GM13977 (cell line): ENCODE results near the gene FAM200B.
A peak's percentile ranks its signal among the peaks of the same experiment; 100 is the strongest.

Experiments used
- DNase-seq: peaks from one replicate; pipeline ENCODE4 v3.0.0; 2012; ENCODE audit warnings: low spot score
- CTCF ChIP-seq: IDR thresholded peaks from 2 replicates; pipeline ENCODE4 v1.5.1; 2012; ENCODE audit warnings: mild to moderate bottlenecking, control low read depth; ENCODE audit not compliant: insufficient read depth; ENCODE audit errors: extremely low read depth, missing control alignments
- in situ Hi-C: fragments of 300-500 bp; cut with MboI; formaldehyde crosslinking; loops from one replicate; pipeline ENCODE4 v1.12.0; 2022; ENCODE audit warnings: low sequenced_read_pairs, low pct_unique_long_range_greater_than_20kb, mixed read lengths, inconsistent platforms; ENCODE audit not compliant: unreplicated experiment

FAM200B gene

GRCh38 chr4:15674926-15675325 lies 6.7 kb upstream of the FAM200B start:
- no peak for DNase-seq
- in situ Hi-C loops, result loop anchor here (25.0 kb wide), 1 partner anchor 663 kb away; the partner anchor contains the start of gene CPEB2
- no peak for TF ChIP-seq CTCF

- DNase-seq, result no peak
- in situ Hi-C loops, result no loop called here
- TF ChIP-seq CTCF, result peak; percentile 2
Observed at GRCh38 chr4:15675356-15675755, 6.3 kb upstream of the FAM200B start.

- TF ChIP-seq CTCF, result no peak
- in situ Hi-C loops, result no loop called here
- no peak for DNase-seq
Observed at GRCh38 chr4:15676039-15676438, 5.6 kb upstream of the FAM200B start.

GRCh38 chr4:15676899-15677298 lies 4.7 kb upstream of the FAM200B start:
- no peak for TF ChIP-seq CTCF
- no peak for DNase-seq
- in situ Hi-C loops, result no loop called here

- in situ Hi-C loops, result no loop called here
- TF ChIP-seq CTCF, result no peak
- no peak for DNase-seq
Observed at GRCh38 chr4:15677507-15677988, 4.1 kb upstream of the FAM200B start.

GRCh38 chr4:15681067-15681371 lies 608 bp upstream of the FAM200B start:
- in situ Hi-C loops, result no loop called here
- DNase-seq, result no peak
- no peak for TF ChIP-seq CTCF
